ENCODE data around the gene SCYGR6.
A peak's percentile ranks its signal among the peaks of the same experiment; 100 is the strongest.

- TF ChIP-seq EZH2 (IDR thresholded peaks at IDR 0.05; ENCODE audit: low read length, unreplicated experiment) (no peak), CTCF (conservative IDR thresholded peaks at IDR 0.05; ENCODE audit: low read depth, low read length) (peak; percentile 91)
These were observed 41.9 kb upstream of the SCYGR6 start for GRCh38 chr2:227766373-227766883.

Measured in PC-3 (cell line).